WERI-Rb-1 (cell line): ENCODE data around the gene TRERF1.

Source experiments
- DNase-seq: peaks from one replicate; pipeline ENCODE4 v3.0.0-alpha.2; 2020
- H3K27ac ChIP-seq: fragments of 250-450 bp; sonication (Bioruptor Pico); 2 replicates; pipeline ENCODE4 v1.5.1; 2020; ENCODE audit warnings: mild to moderate bottlenecking, moderate library complexity
- H3K27me3 ChIP-seq: fragments of 250-450 bp; sonication (Bioruptor Pico); 2 replicates; pipeline ENCODE4 v1.5.1; 2021; ENCODE audit warnings: mild to moderate bottlenecking, low read depth, moderate library complexity; ENCODE audit not compliant: insufficient read depth, severe bottlenecking
- H3K36me3 ChIP-seq: fragments of 250-450 bp; sonication (Bioruptor Pico); 2 replicates; pipeline ENCODE4 v1.5.1; 2020; ENCODE audit warnings: mild to moderate bottlenecking, moderate library complexity
- H3K4me3 ChIP-seq: 2 replicates; pipeline ENCODE4 v1.5.1; 2011; ENCODE audit warnings: low read depth, mild to moderate bottlenecking, control low read depth, low read length
- H3K9me3 ChIP-seq: fragments of 250-450 bp; sonication (Bioruptor Pico); 2 replicates; pipeline ENCODE4 v1.5.1; 2021; ENCODE audit warnings: mild to moderate bottlenecking, moderate library complexity; ENCODE audit not compliant: severe bottlenecking
- TF ChIP-seq, protein P1 (sequence below): IDR thresholded peaks from 2 replicates; pipeline ENCODE4 v1.5.1; 2011; ENCODE audit warnings: low read depth, mild to moderate bottlenecking, control low read depth, inconsistent platforms, low read length

The TRERF1 gene

DNA sequence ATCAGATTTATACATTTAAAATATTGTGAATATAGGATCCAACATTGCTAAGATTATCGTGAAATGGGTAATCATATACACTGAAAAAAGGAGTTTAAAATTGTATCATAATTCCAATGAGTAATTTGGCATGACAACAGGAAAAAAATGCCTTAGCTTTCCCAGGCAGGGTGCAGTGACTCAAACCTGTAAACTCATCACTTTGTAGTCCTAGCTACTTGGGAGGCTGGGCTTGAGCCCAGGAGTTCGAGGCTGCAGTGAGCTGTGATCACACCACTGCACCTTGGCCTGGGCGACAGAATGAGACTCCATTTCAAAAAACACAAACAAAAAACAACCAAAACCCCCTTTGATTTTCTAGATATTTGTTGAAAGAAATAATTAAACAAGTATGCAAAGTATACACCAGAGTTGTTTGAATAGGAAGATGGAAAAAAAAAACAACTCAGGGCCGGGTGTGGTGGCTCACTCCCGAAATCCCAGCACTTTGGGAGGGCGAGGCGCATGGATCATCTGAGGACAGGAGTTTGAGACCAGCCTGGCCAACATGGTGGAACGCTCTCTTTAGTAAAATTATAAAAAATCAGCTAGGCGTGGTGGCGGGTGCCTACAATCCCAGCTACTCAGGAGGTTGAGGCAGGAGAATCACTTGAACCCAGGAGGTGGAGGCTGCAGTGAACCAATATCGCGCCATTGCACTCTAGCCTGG lies 98.7 kb downstream of the TRERF1 start:
- no peaks in the 10 kb centered on the region for H3K27me3 ChIP-seq
- no peaks in the 10 kb centered on the region for H3K36me3 ChIP-seq
- TF ChIP-seq, protein P1, sequence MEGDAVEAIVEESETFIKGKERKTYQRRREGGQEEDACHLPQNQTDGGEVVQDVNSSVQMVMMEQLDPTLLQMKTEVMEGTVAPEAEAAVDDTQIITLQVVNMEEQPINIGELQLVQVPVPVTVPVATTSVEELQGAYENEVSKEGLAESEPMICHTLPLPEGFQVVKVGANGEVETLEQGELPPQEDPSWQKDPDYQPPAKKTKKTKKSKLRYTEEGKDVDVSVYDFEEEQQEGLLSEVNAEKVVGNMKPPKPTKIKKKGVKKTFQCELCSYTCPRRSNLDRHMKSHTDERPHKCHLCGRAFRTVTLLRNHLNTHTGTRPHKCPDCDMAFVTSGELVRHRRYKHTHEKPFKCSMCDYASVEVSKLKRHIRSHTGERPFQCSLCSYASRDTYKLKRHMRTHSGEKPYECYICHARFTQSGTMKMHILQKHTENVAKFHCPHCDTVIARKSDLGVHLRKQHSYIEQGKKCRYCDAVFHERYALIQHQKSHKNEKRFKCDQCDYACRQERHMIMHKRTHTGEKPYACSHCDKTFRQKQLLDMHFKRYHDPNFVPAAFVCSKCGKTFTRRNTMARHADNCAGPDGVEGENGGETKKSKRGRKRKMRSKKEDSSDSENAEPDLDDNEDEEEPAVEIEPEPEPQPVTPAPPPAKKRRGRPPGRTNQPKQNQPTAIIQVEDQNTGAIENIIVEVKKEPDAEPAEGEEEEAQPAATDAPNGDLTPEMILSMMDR, result no peak
- no peak for DNase-seq
- no peak overlapping the region for H3K27ac ChIP-seq
- H3K9me3 ChIP-seq, result peaks cover 2% of the 10 kb centered on the region
- no peak overlapping the region for H3K4me3 ChIP-seq

DNA sequence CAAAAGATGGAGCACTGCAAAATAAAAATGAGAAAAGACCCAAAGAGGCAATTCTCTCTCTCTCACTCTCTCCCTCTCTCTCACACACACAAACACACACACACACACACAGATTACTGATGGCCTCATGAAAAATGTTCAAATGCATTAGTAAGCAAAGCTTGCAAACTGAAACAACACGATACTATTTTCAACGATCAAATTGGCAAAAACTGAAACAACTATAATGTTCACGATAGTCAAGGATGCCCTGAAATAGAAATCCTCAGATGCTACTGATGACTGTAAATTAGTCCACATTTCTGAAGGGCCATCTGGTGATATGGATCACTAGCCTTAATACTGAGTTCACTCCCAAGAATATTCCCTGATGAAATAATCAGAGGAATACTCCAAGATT lies 100.8 kb downstream of the TRERF1 start:
- no peak for DNase-seq
- H3K9me3 ChIP-seq, result no peaks in the 10 kb centered on the region
- H3K36me3 ChIP-seq, result no peaks in the 10 kb centered on the region
- H3K4me3 ChIP-seq, result no peak overlapping the region
- TF ChIP-seq, protein P1, result no peak
- H3K27me3 ChIP-seq, result no peaks in the 10 kb centered on the region
- peak overlapping the region; percentile 42; the same call in 1 of the 2 replicates for H3K27ac ChIP-seq

- DNase-seq, result peak; percentile 78
- 0 out of 2 replicates have a peak overlapping the region, but pooled peaks have one; percentile 1 for H3K4me3 ChIP-seq
- H3K27ac ChIP-seq, result peak overlapping the region; percentile 42
- no peaks in the 10 kb centered on the region for H3K27me3 ChIP-seq
- H3K9me3 ChIP-seq, result no peaks in the 10 kb centered on the region
- H3K36me3 ChIP-seq, result no peaks in the 10 kb centered on the region
- TF ChIP-seq, protein P1, result no peak
Measured at GRCh38 chr6:42349753-42350511, 101.8 kb downstream of the TRERF1 start.

DNA sequence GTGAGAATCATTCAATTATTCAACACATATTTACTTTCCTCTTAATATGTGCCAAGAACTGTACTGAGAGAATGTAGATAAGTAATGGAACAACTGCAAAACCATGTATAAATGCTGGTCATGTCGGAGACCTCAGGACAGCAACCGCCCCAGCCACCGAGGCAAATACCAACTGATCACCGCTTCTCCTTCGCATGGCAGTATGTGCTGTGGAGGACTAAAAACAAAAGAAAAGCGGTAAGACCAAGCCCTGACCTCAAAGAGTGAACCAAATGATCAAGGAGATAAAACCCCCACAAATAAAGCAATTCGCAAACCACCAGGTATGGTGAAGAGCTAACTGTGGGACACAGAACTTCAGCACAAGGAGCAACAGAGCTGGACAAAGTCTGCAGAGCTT lies 104.3 kb downstream of the TRERF1 start:
- no peaks in the 10 kb centered on the region for H3K27me3 ChIP-seq
- TF ChIP-seq, protein P1, result no peak
- H3K27ac ChIP-seq, result no peak overlapping the region

GRCh38 chr6:42345696-42346416 lies 105.9 kb downstream of the TRERF1 start:
- H3K27ac ChIP-seq, result no peak overlapping the region
- no peaks in the 10 kb centered on the region for H3K36me3 ChIP-seq
- H3K9me3 ChIP-seq, result no peaks in the 10 kb centered on the region
- no peak for DNase-seq
- H3K4me3 ChIP-seq, result no peak overlapping the region
- TF ChIP-seq, protein P1, result no peak
- H3K27me3 ChIP-seq, result no peaks in the 10 kb centered on the region

More for the DNA sequence above, 104.3 kb downstream of the TRERF1 start:
- no peak overlapping the region for H3K4me3 ChIP-seq
- no peak for DNase-seq
- no peaks in the 10 kb centered on the region for H3K9me3 ChIP-seq
- H3K36me3 ChIP-seq, result no peaks in the 10 kb centered on the region
